ENCODE results near the gene CD6. TPM values are rescaled to one million over a fixed set of nuclear protein-coding genes. Genes with fewer than 3 reads are reported as not detected.
"Not testable (repeated sequence)": the region's sequence is repeated elsewhere in the genome, so short reads cannot be mapped to it uniquely, and the experiment has no call there.

The CD6 gene
- polyA plus RNA-seq, 4 donors: 0.50 to 1.6 (median 1.6) TPM

- DNase-seq (ENCODE audit: low read depth in 4 of 4, low spot score in 3 of 4): no peak
Observed at GRCh38 chr11:61049063-61049377, 77.5 kb downstream of the CD6 start.

GRCh38 chr11:61049859-61050258 lies 78.4 kb downstream of the CD6 start:
- no peak for DNase-seq (ENCODE audit: low read depth in 4 of 4, low spot score in 3 of 4)

- no peak for DNase-seq (ENCODE audit: low read depth in 4 of 4, low spot score in 3 of 4)
Observed at GRCh38 chr11:61052182-61052972, 80.9 kb downstream of the CD6 start.

DNA sequence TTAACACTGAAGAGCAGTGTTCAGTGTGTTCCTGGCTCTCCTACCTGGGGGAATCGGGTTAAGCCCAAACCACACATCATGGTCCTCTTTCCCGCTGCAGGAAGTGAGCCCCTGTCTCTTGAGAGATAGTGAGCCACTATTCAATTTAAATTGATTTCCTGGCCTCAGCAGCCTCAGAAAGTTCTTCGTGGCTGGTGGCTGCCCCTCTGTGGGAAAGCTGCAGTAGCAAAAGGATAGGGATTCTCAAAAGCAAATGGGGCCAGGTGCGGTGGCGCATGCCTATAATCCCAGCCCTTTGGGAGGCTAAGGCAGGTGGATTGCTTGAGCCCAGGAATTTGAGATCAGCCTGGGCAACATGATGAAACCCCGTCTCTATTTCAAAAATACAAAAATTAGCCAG lies 81.7 kb downstream of the CD6 start:
- no peak for DNase-seq (ENCODE audit: low read depth in 4 of 4, low spot score in 3 of 4)

- DNase-seq (ENCODE audit: low read depth in 4 of 4, low spot score in 3 of 4): no peak
Observed at GRCh38 chr11:61054513-61054912, 83.0 kb downstream of the CD6 start.

DNA sequence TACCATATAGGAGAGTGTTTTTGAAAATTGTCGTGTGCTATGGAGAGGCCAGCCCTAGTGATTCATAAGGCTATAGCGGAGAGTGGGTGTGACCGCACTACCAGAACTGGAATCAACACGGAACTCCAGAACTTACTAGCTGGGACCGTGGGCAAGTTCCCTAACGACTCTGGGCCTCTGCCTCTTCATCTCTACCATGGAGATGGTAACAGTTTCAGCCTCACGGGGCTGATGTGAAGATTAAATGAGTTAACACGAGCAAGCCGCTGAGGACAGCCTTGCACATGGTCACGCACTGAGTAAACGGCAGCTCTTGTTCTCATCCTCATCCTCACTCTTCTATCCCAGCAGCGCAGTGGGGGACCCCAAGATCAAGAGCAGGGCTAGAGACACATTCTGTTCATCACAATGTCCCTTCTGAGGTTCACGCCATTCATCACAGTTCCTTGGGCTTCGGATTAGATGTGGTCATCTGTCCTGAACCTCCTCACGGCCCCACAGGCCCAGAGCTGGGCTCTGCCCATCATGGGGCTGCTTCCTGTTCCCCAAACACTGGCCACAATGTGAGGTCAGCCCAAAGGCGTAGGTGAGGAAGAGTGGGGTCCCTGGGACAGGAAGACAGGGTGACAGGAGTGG lies 83.6 kb downstream of the CD6 start:
- no peak for DNase-seq (ENCODE audit: low read depth in 4 of 4, low spot score in 3 of 4)

GRCh38 chr11:61055776-61056175 lies 84.3 kb downstream of the CD6 start:
- no peak for DNase-seq (ENCODE audit: low read depth in 4 of 4, low spot score in 3 of 4)

- no peak for DNase-seq (ENCODE audit: low read depth in 4 of 4, low spot score in 3 of 4)
Observed at GRCh38 chr11:61056571-61056970, 85.1 kb downstream of the CD6 start.

DNA sequence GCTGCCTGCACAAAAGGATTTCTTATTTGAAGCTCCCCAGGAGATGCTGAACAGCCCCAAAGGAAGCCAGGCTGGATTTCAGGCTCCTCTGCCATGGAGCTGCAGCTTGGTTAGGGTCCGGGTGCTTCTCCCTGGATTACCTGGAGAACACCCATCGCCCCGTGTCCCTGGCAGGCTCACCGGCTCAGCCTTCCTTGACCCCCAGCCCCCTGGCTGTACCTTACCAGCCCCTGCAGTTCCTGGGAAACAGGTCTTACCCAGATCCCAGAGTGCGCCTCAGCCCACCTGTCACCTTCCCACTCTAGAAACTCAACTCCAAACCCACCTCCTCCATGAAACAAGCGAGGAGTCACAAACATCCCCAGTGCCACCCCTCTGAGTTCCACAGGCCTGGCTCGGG lies 85.5 kb downstream of the CD6 start:
- no peak for DNase-seq (ENCODE audit: low read depth in 4 of 4, low spot score in 3 of 4)

DNA sequence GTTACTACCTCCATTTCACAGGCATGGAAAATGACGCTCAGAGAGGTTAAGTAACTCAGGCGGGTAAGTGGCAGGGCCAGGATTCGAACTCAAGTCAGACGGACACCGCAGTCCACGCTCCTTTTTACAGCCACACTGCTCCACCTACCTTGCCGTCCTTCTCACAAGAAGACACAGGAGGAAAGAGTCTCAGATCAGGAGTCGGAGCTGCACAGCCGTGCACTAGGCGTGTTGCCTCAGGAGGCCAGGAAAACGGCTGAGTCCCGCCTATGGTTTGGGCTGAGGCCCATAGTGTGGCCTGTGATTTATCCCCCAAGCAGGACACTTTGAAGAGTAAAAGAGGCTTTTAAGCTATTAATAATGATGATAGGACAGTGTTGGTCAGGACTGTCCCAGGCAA lies 86.1 kb downstream of the CD6 start:
- DNase-seq (ENCODE audit: low read depth in 4 of 4, low spot score in 3 of 4): no peak

DNA sequence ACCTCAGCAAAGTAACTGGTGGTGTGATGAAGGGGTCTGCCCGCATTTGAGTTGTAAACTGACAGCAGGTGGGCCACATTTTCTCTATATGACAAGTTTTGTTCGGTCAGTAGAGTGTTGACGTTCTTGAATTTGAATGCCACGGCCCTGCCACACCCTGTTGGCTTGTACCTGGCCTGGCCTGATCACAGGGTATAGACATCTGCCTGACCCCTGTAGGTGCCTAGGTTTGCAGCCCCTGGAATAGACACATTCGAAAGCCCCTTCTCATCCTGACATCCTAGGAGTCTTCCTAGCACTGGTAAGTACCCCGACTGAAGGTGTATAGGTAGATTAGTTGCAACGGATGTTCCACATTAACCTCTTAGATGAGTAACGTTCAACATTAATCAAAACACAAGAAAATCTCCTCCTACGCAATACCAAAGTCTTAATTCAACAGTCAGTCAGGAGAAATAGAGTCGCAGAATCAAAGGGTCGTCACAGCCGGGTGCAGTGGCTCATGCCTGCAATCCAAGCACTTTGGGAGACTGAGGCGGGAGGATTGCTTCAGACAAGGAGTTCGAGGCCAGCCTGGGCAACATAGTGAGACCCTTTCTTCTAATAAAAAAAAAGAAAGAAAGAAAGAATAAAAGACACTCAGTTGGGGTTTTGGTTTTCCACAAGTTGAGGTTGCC lies 87.2 kb downstream of the CD6 start:
- no peak for DNase-seq (ENCODE audit: low read depth in 4 of 4, low spot score in 3 of 4)

- DNase-seq (ENCODE audit: low read depth in 4 of 4, low spot score in 3 of 4): no peak
Observed at GRCh38 chr11:61059260-61059752, 87.8 kb downstream of the CD6 start.

- no peak for DNase-seq (ENCODE audit: low read depth in 4 of 4, low spot score in 3 of 4)
Observed at GRCh38 chr11:61061081-61061826, 89.8 kb downstream of the CD6 start.

DNA sequence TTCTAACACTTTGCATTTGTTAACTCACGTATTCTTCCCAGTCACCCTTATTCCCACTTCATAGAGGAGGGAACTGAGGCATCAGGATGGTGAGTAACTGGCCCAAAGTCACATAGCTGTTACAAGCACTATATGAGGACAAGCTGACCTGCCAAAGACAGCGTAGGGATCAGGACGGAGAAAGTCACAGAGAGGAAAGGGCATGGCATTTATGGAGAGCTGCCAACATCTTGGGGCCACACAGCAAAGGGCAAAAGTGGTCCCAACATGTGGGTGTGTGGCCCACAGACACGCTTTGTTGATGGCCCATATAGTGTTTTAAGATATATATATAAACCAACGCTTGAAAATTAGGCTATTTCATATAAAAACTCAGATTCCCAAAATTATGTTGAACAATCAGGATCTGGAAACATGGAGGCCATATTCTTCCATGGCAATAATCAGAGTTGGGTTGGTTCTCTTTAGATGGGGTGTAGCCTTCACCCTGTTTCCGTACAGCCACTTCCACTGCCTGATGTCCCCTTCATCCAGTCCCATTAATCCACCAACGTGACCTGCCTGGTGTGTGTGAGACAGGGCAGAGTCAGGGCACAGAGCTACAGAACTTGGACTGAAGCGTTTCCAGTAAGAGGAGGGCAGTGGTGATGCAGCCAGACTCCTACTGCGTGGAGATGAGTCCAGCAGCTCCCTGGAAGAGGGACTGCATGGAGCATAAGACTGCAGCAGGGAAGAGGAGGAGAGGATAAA lies 90.9 kb downstream of the CD6 start:
- no peak for DNase-seq (ENCODE audit: low read depth in 4 of 4, low spot score in 3 of 4)

- DNase-seq (ENCODE audit: low read depth in 4 of 4, low spot score in 3 of 4): not testable (repeated sequence)
Observed at GRCh38 chr11:61065236-61065635, 93.8 kb downstream of the CD6 start.

DNA sequence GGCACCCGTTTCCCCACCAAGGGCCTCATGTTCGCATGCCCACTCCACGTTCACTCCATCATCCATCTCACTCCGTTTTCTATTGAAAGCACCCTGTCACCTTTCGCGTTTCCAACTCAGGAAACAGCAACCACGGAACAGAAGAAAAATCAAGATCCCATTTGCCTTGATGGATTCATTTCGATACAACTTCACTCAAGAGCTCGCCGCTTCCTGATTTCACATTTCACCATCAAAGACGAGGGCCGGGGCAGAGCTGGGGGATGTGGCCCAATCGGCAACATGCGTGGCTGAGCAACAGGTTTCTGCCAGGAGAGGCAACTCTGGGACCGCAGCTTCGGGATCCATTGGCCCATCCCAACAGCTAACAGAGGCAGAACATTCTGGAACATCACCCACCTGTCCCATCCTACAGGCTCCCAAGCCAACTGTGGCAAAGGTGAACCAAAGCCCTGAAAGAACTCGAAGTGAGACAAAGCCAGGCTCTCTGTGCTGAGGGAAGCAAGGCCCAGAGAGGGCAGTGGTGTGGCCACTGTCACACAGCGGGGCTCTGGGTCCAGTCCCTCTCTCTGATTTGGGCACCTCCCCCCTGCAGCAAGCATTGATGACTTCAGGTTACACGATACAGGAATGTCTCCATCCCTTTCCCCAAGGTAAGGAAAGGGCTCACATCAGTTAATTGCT lies 94.6 kb downstream of the CD6 start:
- no peak for DNase-seq (ENCODE audit: low read depth in 4 of 4, low spot score in 3 of 4)

- DNase-seq (ENCODE audit: low read depth in 4 of 4, low spot score in 3 of 4): no peak
Observed at GRCh38 chr11:61066645-61067044, 95.2 kb downstream of the CD6 start.

GRCh38 chr11:61067782-61068446 lies 96.4 kb downstream of the CD6 start:
- no peak for DNase-seq (ENCODE audit: low read depth in 4 of 4, low spot score in 3 of 4)

- no peak for DNase-seq (ENCODE audit: low read depth in 4 of 4, low spot score in 3 of 4)
Observed at GRCh38 chr11:61068581-61068980, 97.1 kb downstream of the CD6 start.

All from left renal pelvis (tissue), 4 donors.